Astrocyte of the spinal cord (primary cell): ENCODE results near the gene CDC5L.

Experiments
- DNase-seq: peaks from one replicate; pipeline ENCODE4 v3.0.0; 2011; ENCODE audit warnings: low read depth, low spot score
- H3K4me3 ChIP-seq: 2 replicates; pipeline ENCODE4 v1.5.1; 2011; ENCODE audit warnings: low read depth, mild to moderate bottlenecking, low read length, moderate library complexity
- in situ Hi-C: cut with HindIII; loops from 2 replicates; pipeline ENCODE4 v1.10.0; 2017; ENCODE audit warnings: low sequenced_read_pairs
- TF ChIP-seq, protein P1 (sequence below): IDR thresholded peaks from 2 replicates; pipeline ENCODE4 v1.5.1; 2012; ENCODE audit warnings: low read depth, mild to moderate bottlenecking, low read length, inconsistent platforms

Gene CDC5L

DNA sequence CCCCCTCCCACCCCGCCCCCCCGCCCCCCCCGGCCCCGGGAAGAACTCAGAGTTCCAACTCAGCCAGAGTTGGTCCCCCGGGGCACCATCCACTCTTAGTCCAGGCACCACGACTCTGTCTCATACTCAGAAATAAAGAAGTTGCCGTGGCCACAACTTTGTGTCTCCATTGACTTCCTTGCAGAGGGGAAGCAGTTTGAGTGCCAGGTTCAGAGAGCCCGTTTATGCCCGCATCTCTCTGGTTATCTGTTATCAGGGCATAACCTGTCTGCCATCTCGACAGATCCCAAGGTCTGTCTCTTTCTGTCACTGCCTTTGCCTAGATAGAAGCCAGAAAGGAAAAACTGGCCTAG is 605 bp downstream of the CDC5L start:
- in situ Hi-C loops, result no loop called here
- peak overlapping the region; percentile 95 for H3K4me3 ChIP-seq
- TF ChIP-seq, protein P1, sequence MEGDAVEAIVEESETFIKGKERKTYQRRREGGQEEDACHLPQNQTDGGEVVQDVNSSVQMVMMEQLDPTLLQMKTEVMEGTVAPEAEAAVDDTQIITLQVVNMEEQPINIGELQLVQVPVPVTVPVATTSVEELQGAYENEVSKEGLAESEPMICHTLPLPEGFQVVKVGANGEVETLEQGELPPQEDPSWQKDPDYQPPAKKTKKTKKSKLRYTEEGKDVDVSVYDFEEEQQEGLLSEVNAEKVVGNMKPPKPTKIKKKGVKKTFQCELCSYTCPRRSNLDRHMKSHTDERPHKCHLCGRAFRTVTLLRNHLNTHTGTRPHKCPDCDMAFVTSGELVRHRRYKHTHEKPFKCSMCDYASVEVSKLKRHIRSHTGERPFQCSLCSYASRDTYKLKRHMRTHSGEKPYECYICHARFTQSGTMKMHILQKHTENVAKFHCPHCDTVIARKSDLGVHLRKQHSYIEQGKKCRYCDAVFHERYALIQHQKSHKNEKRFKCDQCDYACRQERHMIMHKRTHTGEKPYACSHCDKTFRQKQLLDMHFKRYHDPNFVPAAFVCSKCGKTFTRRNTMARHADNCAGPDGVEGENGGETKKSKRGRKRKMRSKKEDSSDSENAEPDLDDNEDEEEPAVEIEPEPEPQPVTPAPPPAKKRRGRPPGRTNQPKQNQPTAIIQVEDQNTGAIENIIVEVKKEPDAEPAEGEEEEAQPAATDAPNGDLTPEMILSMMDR, result no peak
- no peak for DNase-seq

DNA sequence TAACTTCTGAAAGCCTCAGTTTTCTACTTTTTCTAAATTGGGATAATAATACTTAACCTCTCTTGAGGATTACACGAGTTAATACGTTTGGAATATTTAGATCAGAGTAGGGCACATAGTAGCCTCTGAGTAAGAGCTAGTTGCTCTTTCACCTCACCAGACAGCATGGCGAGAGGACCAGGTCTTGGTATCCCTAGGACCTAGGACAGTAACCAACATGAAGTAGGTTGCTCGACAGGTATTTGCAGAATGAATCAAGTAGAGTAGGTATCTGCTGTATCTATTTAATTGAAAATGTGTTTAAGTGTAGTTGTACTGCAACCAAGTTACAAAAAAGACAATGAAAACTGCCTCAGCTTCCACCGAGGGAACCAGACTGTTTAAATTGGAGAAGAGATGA is 1.4 kb downstream of the CDC5L start:
- in situ Hi-C loops, result no loop called here
- H3K4me3 ChIP-seq, result peak overlapping the region; percentile 95

DNA sequence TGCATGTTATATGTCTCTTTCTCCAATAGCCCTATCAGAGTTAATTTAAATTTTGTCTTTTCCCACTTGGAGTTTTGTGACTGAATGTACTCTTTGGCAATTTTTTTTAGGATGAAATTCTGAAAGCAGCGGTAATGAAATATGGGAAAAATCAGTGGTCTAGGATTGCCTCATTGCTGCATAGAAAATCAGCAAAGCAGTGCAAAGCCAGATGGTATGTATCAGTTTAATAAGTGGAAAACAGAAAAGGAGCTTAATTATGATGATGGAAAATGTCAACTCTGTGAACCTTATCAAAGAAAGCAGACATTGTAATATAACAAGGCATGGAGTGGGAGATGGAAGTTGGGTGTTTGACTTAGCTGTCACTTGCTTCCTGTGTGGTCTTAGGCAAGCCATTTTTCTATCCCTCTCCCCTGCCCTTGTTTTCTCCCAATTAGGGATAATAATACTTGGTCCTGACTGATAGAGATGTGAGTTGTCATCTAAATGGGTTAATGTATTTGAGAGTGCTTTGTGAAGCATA is 2.7 kb downstream of the CDC5L start:
- in situ Hi-C loops, result no loop called here
- DNase-seq, result no peak
- TF ChIP-seq, protein P1, result no peak
- no peak overlapping the region for H3K4me3 ChIP-seq

More for the DNA sequence above, 1.4 kb downstream of the CDC5L start:
- TF ChIP-seq, protein P1, result no peak
- no peak for DNase-seq

DNA sequence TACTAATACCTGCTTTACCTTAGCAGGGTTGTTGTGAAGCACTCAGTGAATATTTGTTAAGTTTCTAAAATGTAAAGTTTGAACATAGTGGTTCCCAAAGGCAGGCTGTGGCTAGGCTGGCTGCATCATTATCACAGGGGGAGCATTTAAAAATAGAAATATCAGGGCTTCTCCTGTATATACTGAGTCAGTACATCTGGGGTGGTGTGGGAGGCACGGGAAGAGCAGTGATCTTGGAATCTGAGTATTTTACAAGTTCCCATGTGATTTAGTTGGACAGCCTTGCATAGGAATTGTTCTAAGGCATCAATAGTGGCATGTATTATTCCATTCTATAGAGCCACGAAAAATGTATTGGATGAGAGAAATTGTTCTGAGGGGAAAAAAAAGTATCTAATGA is 8.0 kb downstream of the CDC5L start:
- no peak for DNase-seq
- H3K4me3 ChIP-seq, result no peak overlapping the region
- TF ChIP-seq, protein P1, result no peak
- in situ Hi-C loops, result no loop called here

DNA sequence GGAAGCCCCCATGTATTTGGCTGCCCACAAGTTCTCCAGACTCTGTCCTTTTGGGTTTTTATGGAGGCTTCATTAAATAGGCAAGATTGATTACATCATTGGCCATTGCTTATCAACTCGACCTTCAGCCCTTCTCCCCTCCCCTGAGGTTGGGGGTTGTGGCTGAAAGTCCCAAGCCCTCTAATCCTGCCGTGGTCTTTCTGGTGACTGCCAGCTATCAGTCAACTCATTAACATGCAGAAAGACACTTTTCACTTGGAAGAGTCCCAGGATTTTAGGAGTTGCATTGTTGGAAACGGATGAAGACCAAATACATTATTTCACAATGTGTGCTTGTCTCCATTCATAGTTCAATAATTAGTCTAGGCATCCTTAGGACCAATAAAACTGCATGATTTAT is 9.5 kb downstream of the CDC5L start:
- in situ Hi-C loops, result no loop called here
- no peak overlapping the region for H3K4me3 ChIP-seq
- TF ChIP-seq, protein P1, result no peak
- no peak for DNase-seq

DNA sequence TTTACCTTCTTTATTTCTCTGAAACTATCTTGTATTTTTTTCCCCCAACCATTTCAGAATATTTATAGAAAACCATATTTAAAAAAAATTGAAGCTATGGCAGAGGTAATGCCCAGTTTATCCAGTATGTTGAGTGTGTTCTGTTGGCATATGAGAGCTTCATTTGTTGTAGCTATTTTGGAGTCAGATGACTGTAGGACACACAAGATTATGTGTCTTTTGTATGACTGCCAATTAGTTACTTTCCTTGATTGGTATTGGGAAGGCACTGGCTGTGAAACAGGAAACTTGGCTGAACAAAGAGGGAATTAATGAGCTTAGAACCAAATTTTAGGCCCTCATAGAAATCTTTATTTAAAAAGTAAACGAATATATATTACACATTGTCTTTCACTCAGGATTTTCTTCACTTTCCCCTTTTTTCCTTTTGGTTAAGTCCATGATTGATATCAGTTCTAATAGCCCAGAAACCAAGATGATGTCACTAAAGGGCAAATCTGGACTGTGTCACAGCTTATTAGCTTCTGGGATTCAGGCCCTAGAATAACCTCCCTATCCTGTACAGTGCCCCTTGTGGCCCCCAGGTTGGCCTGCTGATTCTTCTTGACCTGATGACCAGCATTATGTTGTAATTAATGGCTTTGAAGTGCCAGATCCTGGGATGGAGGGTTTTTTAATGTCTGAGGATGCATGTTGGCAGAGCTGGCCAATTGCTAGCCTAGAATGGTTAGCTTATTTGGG is 10.1 kb downstream of the CDC5L start:
- no peak overlapping the region for H3K4me3 ChIP-seq
- in situ Hi-C loops, result no loop called here
- TF ChIP-seq, protein P1, result no peak
- no peak for DNase-seq

DNA sequence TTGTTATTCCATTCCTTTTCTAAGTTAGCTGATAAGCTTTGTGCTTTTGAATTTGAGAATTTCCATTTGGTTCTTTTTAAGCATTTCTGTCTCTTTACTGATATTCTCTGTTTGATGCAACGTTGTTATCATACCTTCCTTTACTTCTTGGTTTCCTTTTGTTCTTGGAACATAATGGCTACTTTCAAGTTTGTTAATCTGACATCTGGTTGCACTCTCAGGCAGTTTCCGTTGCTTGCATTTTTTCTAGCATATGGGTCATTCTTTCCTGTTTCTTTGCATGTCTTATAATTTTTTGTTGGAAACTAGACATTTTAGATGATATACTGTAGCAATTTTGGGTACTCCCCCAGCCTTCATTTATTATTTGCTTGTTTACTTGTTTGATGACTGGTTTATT is 12.5 kb downstream of the CDC5L start:
- TF ChIP-seq, protein P1, result no peak
- DNase-seq, result no peak
- H3K4me3 ChIP-seq, result no peak overlapping the region
- in situ Hi-C loops, result no loop called here
